Inflammatory macrophage treated with lipopolysaccharide for 1 hour (primary cell): ENCODE results near the gene TCF19.

ENCODE experiments used
- DNase-seq, 2 donors: peaks; one replicate each; pipeline ENCODE4 v3.0.0-alpha.2; 2020 to 2022

TCF19 gene

DNA sequence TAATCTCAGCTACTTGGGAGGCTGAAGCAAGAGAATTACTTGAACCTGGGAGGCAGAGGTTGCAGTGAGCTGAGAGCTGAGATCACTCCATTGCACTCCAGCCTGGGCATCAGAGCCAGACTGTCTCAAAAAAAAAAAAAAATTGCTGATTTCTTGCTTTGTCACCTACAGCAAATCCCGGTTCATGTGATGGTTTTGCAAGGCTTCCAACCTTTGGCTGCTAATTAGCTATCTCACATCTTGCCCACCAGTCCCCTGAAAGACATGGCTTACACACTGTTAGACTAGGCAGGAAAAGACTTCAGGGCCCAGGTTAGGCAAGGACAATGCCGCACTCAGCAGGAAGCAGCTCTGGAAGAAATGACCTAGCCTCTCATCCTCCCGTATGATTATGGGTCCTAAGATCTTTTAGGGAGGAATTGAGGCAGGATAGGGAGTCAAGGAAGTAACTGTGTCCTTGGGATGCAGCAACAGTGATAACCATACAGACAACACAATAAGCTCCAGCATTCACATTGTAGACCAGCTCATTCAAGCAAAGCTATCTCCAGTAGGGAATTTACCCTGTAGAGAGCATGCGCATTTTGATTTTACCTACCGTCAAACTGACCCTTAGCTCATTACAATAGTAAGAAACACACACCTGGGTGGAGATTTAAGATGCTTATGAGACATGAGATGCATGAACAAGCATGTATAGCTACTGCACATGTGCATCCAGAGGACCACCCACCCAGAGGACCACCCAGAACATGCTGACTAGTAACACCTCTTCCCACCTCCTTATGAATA lies 52.5 kb downstream of the TCF19 start:
- DNase-seq, result no peak
